PC-3 (cell line): ENCODE data around the gene SLC5A9.

Experiments used
- CTCF ChIP-seq: fragments of 300-600 bp; sonication (generic); conservative IDR thresholded peaks from 2 replicates; pipeline ENCODE4 v1.5.1; 2017; ENCODE audit warnings: antibody characterized with exemption, low read depth, mild to moderate bottlenecking, low read length
- EZH2 ChIP-seq: fragments of 300-600 bp; sonication (generic); IDR thresholded peaks from one replicate; pipeline ENCODE4 v1.6.1; 2017; ENCODE audit warnings: antibody characterized with exemption, mild to moderate bottlenecking, low read length; ENCODE audit not compliant: unreplicated experiment
- EZH2phosphoT487 ChIP-seq: fragments of 300-600 bp; sonication (generic); IDR thresholded peaks from 2 replicates; pipeline ENCODE4 v1.6.1; 2018; ENCODE audit warnings: mild to moderate bottlenecking, antibody characterized with exemption, low read length, borderline replicate concordance

- no peak for TF ChIP-seq CTCF
- no peak for TF ChIP-seq EZH2
- TF ChIP-seq EZH2phosphoT487 = no peak
Observed at GRCh38 chr1:48221657-48222056, 859 bp upstream of the SLC5A9 start.
